HCT116 (cell line): Measurements from ENCODE around the gene CST6. TPM values are rescaled to one million over a fixed set of nuclear protein-coding genes. Genes with fewer than 3 reads are reported as not detected.

Experiments used
- ATAC-seq: fragments of 200-7000 bp; cut with Tn5 transposase; 2 replicates; pipeline ENCODE4 v1.9.1; 2020; ENCODE audit warnings: mild to moderate bottlenecking, moderate library complexity
- BruUV-seq: library from RNA; stranded (reverse); fragments of 400-500 nt; replicated peaks from 2 replicates; lab custom pipeline; 2021; lab: Mats Ljungman, UMichigan
- CTCF ChIA-PET: fragments of 300-600 bp; sonication (Branson Sonifier 250); formaldehyde crosslinking; loops from one replicate; lab custom pipeline; 2021; ENCODE audit warnings: antibody characterized with exemption; lab: Charles Lee
- POLR2A ChIA-PET: fragments of 300-600, 350-600 bp; sonication (Branson Sonifier 250); formaldehyde crosslinking; loops from one replicate; lab custom pipeline; 2021; ENCODE audit warnings: antibody characterized with exemption; lab: Charles Lee
- RAD21 ChIA-PET, 2 experiments: fragments of 300-600 bp; sonication (Branson Sonifier 250); formaldehyde crosslinking; loops; one replicate each; lab custom pipeline; 2023; ENCODE audit warnings: low total read pairs in 2 of 2; ENCODE audit not compliant: uncharacterized antibody in 2 of 2, unreplicated experiment in 2 of 2, low non-redundant PET in 1 of 2; lab: Charles Lee
- DNase-seq: peaks from one replicate; pipeline ENCODE4 v3.0.0-alpha.2; 2010; ENCODE audit warnings: low read depth, low spot score
- H2AFZ ChIP-seq: fragments of 200-600 bp; shearing (Covaris generic), sonication (generic); 2 replicates; pipeline ENCODE4 v1.6.1; 2017; ENCODE audit warnings: low read depth, mixed run types, mixed read lengths, antibody characterized with exemption, low read length; ENCODE audit not compliant: poor library complexity, severe bottlenecking
- H3K27ac ChIP-seq: 2 replicates; pipeline ENCODE4 v1.5.1; 2012; ENCODE audit warnings: low read depth, low read length
- H3K27me3 ChIP-seq: fragments of 200-600 bp; sonication (generic); 2 replicates; pipeline ENCODE4 v1.6.1; 2016; ENCODE audit warnings: mixed run types, low read length, mixed read lengths; ENCODE audit not compliant: insufficient read depth
- H3K36me3 ChIP-seq, 2 experiments: fragments of 200-500 bp in 1 of 2; fragments of 200-600 bp in 1 of 2; sonication (Bioruptor generic) in 1 of 2; sonication (generic) in 1 of 2; 2 replicates each; pipeline versions ENCODE4 v1.5.1 to v1.6.1; 2014 to 2016; ENCODE audit warnings: low read length in 2 of 2, inconsistent platforms in 1 of 2, mixed read lengths in 1 of 2, mixed run types in 1 of 2; ENCODE audit not compliant: insufficient read depth in 2 of 2, control insufficient read depth in 1 of 2
- H3K4me1 ChIP-seq, 2 experiments: fragments of 200-600 bp in 1 of 2; sonication (generic) in 1 of 2; 2 replicates each; pipeline versions ENCODE4 v1.5.1 to v1.6.1; 2012 to 2017; ENCODE audit warnings: low read length in 2 of 2, inconsistent platforms in 1 of 2, mild to moderate bottlenecking in 1 of 2, mixed read lengths in 1 of 2, mixed run types in 1 of 2, moderate library complexity in 1 of 2; ENCODE audit not compliant: insufficient read depth in 2 of 2, control insufficient read depth in 1 of 2
- H3K4me2 ChIP-seq: fragments of 200-600 bp; sonication (generic); 2 replicates; pipeline ENCODE4 v1.6.1; 2017; ENCODE audit warnings: mixed run types, low read length, mixed read lengths
- H3K4me3 ChIP-seq, 2 experiments: fragments of 200-600 bp in 1 of 2; sonication (generic) in 1 of 2; replicated peaks in 1 of 2; 2 replicates each; pipeline ENCODE4 v1.5.1; 2011 to 2016; ENCODE audit warnings: low read length in 2 of 2, control low read depth in 1 of 2, low read depth in 1 of 2, mild to moderate bottlenecking in 1 of 2, mixed read lengths in 1 of 2, mixed run types in 1 of 2
- H3K79me2 ChIP-seq: fragments of 200-600 bp; sonication (generic); 2 replicates; pipeline ENCODE4 v1.6.1; 2017; ENCODE audit warnings: mild to moderate bottlenecking, mixed run types, low read length, moderate library complexity, mixed read lengths; ENCODE audit not compliant: insufficient read depth
- H3K9ac ChIP-seq: fragments of 200-600 bp; sonication (generic); 2 replicates; pipeline ENCODE4 v1.6.1; 2016; ENCODE audit warnings: low read length, mixed read lengths
- H3K9me2 ChIP-seq: fragments of 200-600 bp; sonication (generic), shearing (Covaris generic); 2 replicates; pipeline ENCODE4 v1.6.1; 2017; ENCODE audit warnings: mixed run types, mild to moderate bottlenecking, moderate library complexity; ENCODE audit not compliant: insufficient read depth
- H3K9me3 ChIP-seq, 2 experiments: fragments of 200-500 bp in 1 of 2; fragments of 200-600 bp in 1 of 2; sonication (Bioruptor generic) in 1 of 2; sonication (generic) in 1 of 2; 2 replicates each; pipeline ENCODE4 v1.6.1; 2014 to 2017; ENCODE audit warnings: low read length in 2 of 2, mixed read lengths in 2 of 2, inconsistent platforms in 1 of 2, low read depth in 1 of 2, mild to moderate bottlenecking in 1 of 2, mixed run types in 1 of 2, moderate library complexity in 1 of 2; ENCODE audit not compliant: control insufficient read depth in 1 of 2, insufficient read depth in 1 of 2
- H4K20me1 ChIP-seq: fragments of 200-600 bp; sonication (generic), shearing (Covaris generic); 2 replicates; pipeline ENCODE4 v1.6.1; 2017; ENCODE audit warnings: mixed run types, mild to moderate bottlenecking, moderate library complexity; ENCODE audit not compliant: insufficient read depth
- CEBPB ChIP-seq: IDR thresholded peaks from 2 replicates; pipeline ENCODE4 v1.6.1; 2012; ENCODE audit warnings: low read depth
- EGR1 ChIP-seq: IDR thresholded peaks from 2 replicates; pipeline ENCODE4 v1.6.1; 2012; ENCODE audit warnings: low read depth
- ELF1 ChIP-seq: IDR thresholded peaks from 2 replicates; pipeline ENCODE4 v1.6.1; 2012; ENCODE audit warnings: low read depth, borderline replicate concordance
- JUND ChIP-seq: IDR thresholded peaks from 2 replicates; pipeline ENCODE4 v1.6.1; 2012
- POLR2AphosphoS5 ChIP-seq: IDR thresholded peaks from 2 replicates; pipeline ENCODE4 v1.6.1; 2011; ENCODE audit warnings: mild to moderate bottlenecking, low read depth, low read length, moderate library complexity
- SIN3A ChIP-seq: IDR thresholded peaks from 2 replicates; pipeline ENCODE4 v1.6.1; 2012; ENCODE audit warnings: low read depth
- SRF ChIP-seq: IDR thresholded peaks from 2 replicates; pipeline ENCODE4 v1.6.1; 2012; ENCODE audit warnings: low read depth
- TCF7L2 ChIP-seq: IDR thresholded peaks from 2 replicates; pipeline ENCODE4 v1.7.0; 2011; ENCODE audit warnings: borderline replicate concordance, inconsistent platforms; ENCODE audit not compliant: insufficient read depth, insufficient read length; ENCODE audit errors: extremely low read depth
- YY1 ChIP-seq: IDR thresholded peaks from 2 replicates; pipeline ENCODE4 v1.6.1; 2011; ENCODE audit warnings: low read length, low read depth, moderate library complexity, mild to moderate bottlenecking; ENCODE audit not compliant: insufficient replicate concordance; ENCODE audit errors: extremely low read depth
- ZBTB33 ChIP-seq: IDR thresholded peaks from 2 replicates; pipeline ENCODE4 v1.6.1; 2011; ENCODE audit warnings: mild to moderate bottlenecking, low read length, moderate library complexity; ENCODE audit not compliant: insufficient replicate concordance; ENCODE audit errors: extremely low read depth
- intact Hi-C: fragments of 100-400 bp; cut with micrococcal nuclease; formaldehyde crosslinking; loops from 2 replicates; pipeline ENCODE4 v1.10.0; 2022
- total RNA-seq: library from RNA; stranded (reverse); gene quantifications from one replicate; pipeline ENCODE4 v1.2.1, GENCODE V29; 2021; ENCODE audit not compliant: unreplicated experiment

Gene CST6
- total RNA-seq, 1 experiment from 2014 or later, result 68.1 TPM

DNA sequence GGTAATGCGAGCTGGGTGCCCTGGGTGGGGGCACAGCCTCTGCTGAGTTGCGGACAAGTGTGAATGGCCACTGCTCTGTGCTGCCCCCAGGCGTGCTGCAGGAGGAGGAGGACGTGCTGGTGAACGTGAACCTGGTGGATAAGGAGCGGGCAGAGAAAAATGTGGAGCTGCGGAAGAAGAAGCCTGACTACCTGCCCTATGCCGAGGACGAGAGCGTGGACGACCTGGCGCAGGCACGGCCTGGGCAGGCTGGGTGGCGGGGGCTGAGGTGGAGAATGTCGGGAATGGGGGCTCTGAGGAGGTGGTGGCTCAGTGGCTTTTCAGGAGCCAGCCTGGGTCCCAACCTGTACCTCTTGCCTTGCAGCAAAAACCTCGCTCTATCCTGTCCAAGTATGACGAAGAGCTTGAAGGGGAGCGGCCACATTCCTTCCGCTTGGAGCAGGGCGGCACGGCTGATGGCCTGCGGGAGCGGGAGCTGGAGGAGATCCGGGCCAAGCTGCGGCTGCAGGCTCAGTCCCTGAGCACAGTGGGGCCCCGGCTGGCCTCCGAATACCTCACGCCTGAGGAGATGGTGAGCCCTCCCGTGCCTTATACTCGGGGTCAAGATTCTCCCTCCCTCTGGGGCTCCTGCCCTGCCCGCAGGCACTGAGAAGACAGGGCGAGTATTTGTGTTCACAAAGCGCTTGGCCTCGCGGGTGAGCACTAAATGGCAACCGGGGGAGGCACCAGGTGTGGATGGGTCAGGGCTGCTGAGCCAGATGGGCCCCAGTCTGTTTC lies 45.6 kb upstream of the CST6 start:
- no peaks in the 10 kb centered on the region for H3K9me2 ChIP-seq
- H3K27ac ChIP-seq, result no peak overlapping the region
- H4K20me1 ChIP-seq, result no peaks in the 10 kb centered on the region
- peaks cover 8 to 10% of the 10 kb centered on the region in 2 experiments; a peak in 3 of 4 replicates for H3K4me1 ChIP-seq
- RAD21 ChIA-PET, result no interaction called here
- intact Hi-C loops, result no loop called here
- POLR2A ChIA-PET, result no interaction called here
- BruUV-seq, result no TSS peak
- no peak for TF ChIP-seq ELF1
- no peak for TF ChIP-seq EGR1
- TF ChIP-seq ZBTB33, result no peak
- no peak for TF ChIP-seq TCF7L2
- TF ChIP-seq JUND, result no peak
- TF ChIP-seq POLR2AphosphoS5, result no peak
- TF ChIP-seq CEBPB, result no peak
- TF ChIP-seq YY1, result no peak
- TF ChIP-seq SIN3A, result no peak
- no peak for TF ChIP-seq SRF
- no peaks in the 10 kb centered on the region for H3K9me3 ChIP-seq
- peaks cover 31 to 46% of the 10 kb centered on the region in 2 experiments; a peak in 3 of 4 replicates for H3K36me3 ChIP-seq
- peaks cover 52% of the 10 kb centered on the region for H3K79me2 ChIP-seq
- no peaks in the 10 kb centered on the region for H3K27me3 ChIP-seq
- H2AFZ ChIP-seq, result no peak overlapping the region
- H3K4me2 ChIP-seq, result no peak overlapping the region
- DNase-seq (no peak), ATAC-seq (no peak)
- H3K4me3 ChIP-seq, result no peak overlapping the region
- CTCF ChIA-PET, result no interaction called here
- H3K9ac ChIP-seq, result no peak overlapping the region
